Hepatocyte (in vitro differentiated cells): ENCODE measurements around the gene MAPK11. TPM values are rescaled to one million over a fixed set of nuclear protein-coding genes. Genes with fewer than 3 reads are reported as not detected.
A peak's percentile ranks its signal among the peaks of the same experiment; 100 is the strongest.

Experiments used
- DNase-seq: peaks from one replicate; pipeline ENCODE4 v3.0.0-alpha.2; 2016; ENCODE audit warnings: low spot score
- H2AFZ ChIP-seq: fragments of 200-600 bp; sonication (generic); 2 replicates; pipeline ENCODE4 v1.6.0; 2016; ENCODE audit warnings: antibody characterized with exemption, mild to moderate bottlenecking
- H3K27ac ChIP-seq: fragments of 200-600 bp; sonication (generic); 2 replicates; pipeline ENCODE4 v1.5.1; 2016; ENCODE audit warnings: mild to moderate bottlenecking
- H3K27me3 ChIP-seq: fragments of 200-600 bp; sonication (generic); 2 replicates; pipeline ENCODE4 v1.6.1; 2016
- H3K36me3 ChIP-seq: fragments of 200-600 bp; sonication (generic); replicated peaks from 2 replicates; pipeline ENCODE4 v1.5.1; 2016; ENCODE audit warnings: low read depth; ENCODE audit not compliant: insufficient read depth
- H3K4me1 ChIP-seq: fragments of 200-600 bp; sonication (generic); 2 replicates; pipeline ENCODE4 v1.5.1; 2016; ENCODE audit warnings: mild to moderate bottlenecking, moderate library complexity; ENCODE audit not compliant: insufficient read depth
- H3K4me2 ChIP-seq: fragments of 200-600 bp; sonication (generic); 2 replicates; pipeline ENCODE4 v1.6.0; 2016
- H3K4me3 ChIP-seq: fragments of 200-600 bp; sonication (generic); 2 replicates; pipeline ENCODE4 v1.5.1; 2016; ENCODE audit warnings: mild to moderate bottlenecking
- H3K79me2 ChIP-seq: fragments of 200-600 bp; sonication (generic); 2 replicates; pipeline ENCODE4 v1.6.0; 2017; ENCODE audit warnings: mild to moderate bottlenecking
- H3K9me2 ChIP-seq: fragments of 200-600 bp; sonication (generic); replicated peaks from 2 replicates; pipeline ENCODE4 v1.6.0; 2017; ENCODE audit warnings: mild to moderate bottlenecking; ENCODE audit not compliant: insufficient read depth
- H3K9me3 ChIP-seq: fragments of 200-600 bp; sonication (generic); 2 replicates; pipeline ENCODE4 v1.5.1; 2016; ENCODE audit warnings: low read depth, mild to moderate bottlenecking
- H4K20me1 ChIP-seq: fragments of 200-600 bp; sonication (generic); 2 replicates; pipeline ENCODE4 v1.6.0; 2016; ENCODE audit warnings: mild to moderate bottlenecking; ENCODE audit not compliant: insufficient read depth, poor library complexity, severe bottlenecking
- CTCF ChIP-seq: fragments of 200-600 bp; sonication (generic); IDR thresholded peaks from 2 replicates; pipeline ENCODE4 v1.5.1; 2016; ENCODE audit warnings: antibody characterized with exemption, mild to moderate bottlenecking; ENCODE audit not compliant: poor library complexity
- EZH2 ChIP-seq: fragments of 200-600 bp; sonication (generic); IDR thresholded peaks from 2 replicates; pipeline ENCODE4 v1.6.1; 2016; ENCODE audit warnings: antibody characterized with exemption, mild to moderate bottlenecking, borderline replicate concordance
- EZH2phosphoT487 ChIP-seq: fragments of 200-600 bp; sonication (generic); IDR thresholded peaks from one replicate; pipeline ENCODE4 v1.6.1; 2018; ENCODE audit warnings: antibody characterized with exemption, mild to moderate bottlenecking, low read depth, moderate library complexity; ENCODE audit not compliant: unreplicated experiment, severe bottlenecking
- WGBS: methylation state at CpG from one replicate; pipeline ENCODE4 v1.1.6; 2016; ENCODE audit warnings: low lambda C conversion rate; ENCODE audit errors: missing lambda C conversion rate; 5-methylcytosine and 5-hydroxymethylcytosine counted together
- polyA plus RNA-seq: library from polyadenylated mRNA; unstranded; fragments of >200 nt; fragmentation: Nextera tagmentation; extraction: Ambion mirVana; gene quantifications from 2 replicates; pipeline ENCODE4 v1.2.1, GENCODE V29; 2016
- total RNA-seq: library from RNA; depleted of rRNA; stranded (reverse); fragments of >200 nt; gene quantifications from 2 replicates; pipeline ENCODE4 v1.2.3, GENCODE V29; 2014

Gene MAPK11
- total and polyA plus RNA-seq, 2 experiments from 2014 or later, result 1.1 to 2.3 TPM

DNA sequence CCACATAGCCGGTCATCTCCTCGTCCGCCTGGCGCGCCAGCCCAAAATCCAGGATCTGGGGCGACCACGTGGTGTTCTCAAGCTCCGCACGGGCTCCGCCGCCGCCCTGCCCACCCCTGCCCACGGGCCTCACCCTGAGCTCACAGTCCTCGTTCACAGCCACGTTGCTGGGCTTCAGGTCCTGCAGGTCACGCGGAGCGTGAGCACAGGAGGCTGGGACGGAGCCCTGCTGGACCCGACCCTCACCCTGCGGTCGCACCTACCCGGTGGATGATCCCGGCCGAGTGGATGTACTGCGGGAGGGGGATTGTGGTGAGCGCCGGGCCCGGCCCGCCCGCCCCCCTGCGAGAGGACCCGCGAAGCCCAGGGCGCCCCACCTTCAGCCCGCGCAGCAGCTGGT, 3.2 kb downstream of the MAPK11 start:
- H3K27ac ChIP-seq, result no peak overlapping the region
- no peaks in the 10 kb centered on the region for H3K79me2 ChIP-seq
- no peak overlapping the region for H3K4me3 ChIP-seq
- H3K27me3 ChIP-seq, result peaks cover 35% of the 10 kb centered on the region
- H4K20me1 ChIP-seq, result no peaks in the 10 kb centered on the region
- WGBS, result 66% methylated on average over 27 of the region's 37 CpGs
- peak overlapping the region; percentile 82 for H3K4me2 ChIP-seq
- H2AFZ ChIP-seq, result no peak overlapping the region
- no peak for DNase-seq
- no peaks in the 10 kb centered on the region for H3K9me3 ChIP-seq
- H3K36me3 ChIP-seq, result no peaks in the 10 kb centered on the region
- H3K9me2 ChIP-seq, result no peaks in the 10 kb centered on the region
- TF ChIP-seq CTCF, result no peak
- no peak for TF ChIP-seq EZH2phosphoT487
- TF ChIP-seq EZH2, result no peak
- peaks cover 30% of the 10 kb centered on the region for H3K4me1 ChIP-seq

DNA sequence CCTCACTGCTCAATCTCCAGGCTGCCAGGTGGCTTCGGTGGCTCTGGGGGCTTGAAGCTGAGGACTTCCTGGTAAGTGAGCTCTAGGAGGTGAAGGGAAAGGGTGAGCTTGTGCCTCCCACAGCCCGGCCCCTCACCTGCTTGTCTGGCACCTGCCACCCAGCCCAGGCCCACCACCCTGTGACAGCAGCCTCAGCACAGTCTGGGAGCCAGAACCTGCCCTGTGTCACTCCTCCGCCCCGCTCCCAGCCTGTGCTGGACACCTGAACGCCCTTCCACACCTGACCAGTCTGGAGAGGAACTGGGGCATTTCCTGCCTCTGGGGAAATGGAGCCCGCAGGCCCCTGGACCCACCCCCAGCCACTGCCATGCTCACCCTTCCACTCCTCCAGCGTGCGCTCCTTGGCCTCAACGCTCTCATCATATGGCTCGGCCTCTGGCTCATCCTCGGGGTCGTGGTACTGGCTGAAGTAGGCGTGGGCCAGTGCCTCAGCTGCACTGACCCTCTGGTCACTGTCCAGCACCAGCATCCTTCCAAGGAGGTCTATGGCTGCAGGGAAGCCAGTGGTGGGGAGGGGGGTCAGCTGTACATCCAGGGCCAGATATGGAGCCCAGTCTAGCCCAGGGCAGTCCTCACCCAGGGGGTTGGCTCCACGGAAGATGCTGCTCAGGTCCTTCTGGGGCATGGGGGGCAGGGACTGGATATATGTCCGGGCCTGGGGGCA, 5.1 kb downstream of the MAPK11 start:
- Histone ChIP-seq H3K9me3 (no peaks in the 10 kb centered on the region), H3K4me2 (no peak overlapping the region), H3K79me2 (no peaks in the 10 kb centered on the region), H2AFZ (no peak overlapping the region), H3K27ac (no peak overlapping the region), H3K4me1 (peaks cover 14% of the 10 kb centered on the region), H3K9me2 (no peaks in the 10 kb centered on the region), H3K36me3 (no peaks in the 10 kb centered on the region), H4K20me1 (no peaks in the 10 kb centered on the region), H3K4me3 (no peak overlapping the region), H3K27me3 (peaks cover 25% of the 10 kb centered on the region)
- no peak for DNase-seq
- 87% methylated on average over 14 of the region's 15 CpGs for WGBS
- TF ChIP-seq EZH2, result no peak

GRCh38 chr22:50264104-50264745, 6.0 kb downstream of the MAPK11 start:
- Histone ChIP-seq H4K20me1 (no peaks in the 10 kb centered on the region), H3K27me3 (peaks cover 19% of the 10 kb centered on the region)
- WGBS, result 86% methylated on average over 15 of the region's 15 CpGs

More at GRCh38 chr22:50264104-50264745, 6.0 kb downstream of the MAPK11 start:
- H2AFZ ChIP-seq, result no peak overlapping the region
- no peak overlapping the region for H3K4me3 ChIP-seq
- H3K4me2 ChIP-seq, result no peak overlapping the region
- no peaks in the 10 kb centered on the region for H3K9me3 ChIP-seq
- H3K79me2 ChIP-seq, result no peaks in the 10 kb centered on the region
- peaks cover 8% of the 10 kb centered on the region for H3K4me1 ChIP-seq
- H3K9me2 ChIP-seq, result no peaks in the 10 kb centered on the region
- DNase-seq, result no peak
- H3K36me3 ChIP-seq, result no peaks in the 10 kb centered on the region
- H3K27ac ChIP-seq, result no peak overlapping the region
- no peak for TF ChIP-seq CTCF
- TF ChIP-seq EZH2, result no peak
- TF ChIP-seq EZH2phosphoT487, result no peak
